Measurements from ENCODE around the gene CRHR2.

Gene CRHR2

GRCh38 chr7:30699706-30700495 is 17.6 kb upstream of the CRHR2 start:
- TF ChIP-seq TCF12 (IDR thresholded peaks at IDR 0.05; ENCODE audit: low read depth) (no peak), USF1 (IDR thresholded peaks at IDR 0.05) (no peak), EGR1 (IDR thresholded peaks at IDR 0.05) (no peak)

GRCh38 chr7:30698481-30698880 is 16.2 kb upstream of the CRHR2 start:
- TF ChIP-seq TAF1 (IDR thresholded peaks at IDR 0.05; ENCODE audit: low read depth) (no peak), TCF12 (IDR thresholded peaks at IDR 0.05; ENCODE audit: low read depth) (no peak), EP300 (IDR thresholded peaks at IDR 0.05; ENCODE audit: borderline replicate concordance) (no peak), TEAD4 (IDR thresholded peaks at IDR 0.05) (no peak), REST (IDR thresholded peaks at IDR 0.05; ENCODE audit: low read depth) (no peak), NFIC (IDR thresholded peaks at IDR 0.05) (no peak), MAX (IDR thresholded peaks at IDR 0.05) (no peak), CEBPB (IDR thresholded peaks at IDR 0.05) (no peak), RAD21 (IDR thresholded peaks at IDR 0.05; ENCODE audit: low read depth) (no peak), CREB1 (IDR thresholded peaks at IDR 0.05; ENCODE audit: low read depth) (no peak), ZBTB7A (IDR thresholded peaks at IDR 0.05; ENCODE audit: low read depth) (no peak), FOXM1 (IDR thresholded peaks at IDR 0.05; ENCODE audit: borderline replicate concordance, low read depth) (no peak), YY1 (IDR thresholded peaks at IDR 0.05; ENCODE audit: low read depth) (no peak), USF1 (IDR thresholded peaks at IDR 0.05) (no peak), EGR1 (IDR thresholded peaks at IDR 0.05) (no peak)

GRCh38 chr7:30697719-30698460 is 15.6 kb upstream of the CRHR2 start:
- TF ChIP-seq EP300 (IDR thresholded peaks at IDR 0.05; ENCODE audit: borderline replicate concordance) = no peak
- TF ChIP-seq NFIC (IDR thresholded peaks at IDR 0.05) = no peak
- TF ChIP-seq EGR1 (IDR thresholded peaks at IDR 0.05) = no peak
- no peak for TF ChIP-seq ZBTB7A (IDR thresholded peaks at IDR 0.05; ENCODE audit: low read depth)
- TF ChIP-seq TCF12 (IDR thresholded peaks at IDR 0.05; ENCODE audit: low read depth) = no peak
- TF ChIP-seq REST (IDR thresholded peaks at IDR 0.05; ENCODE audit: low read depth) = no peak
- no peak for TF ChIP-seq MAX (IDR thresholded peaks at IDR 0.05)
- no peak for TF ChIP-seq FOXM1 (IDR thresholded peaks at IDR 0.05; ENCODE audit: borderline replicate concordance, low read depth)
- no peak for TF ChIP-seq CEBPB (IDR thresholded peaks at IDR 0.05)
- no peak for TF ChIP-seq USF1 (IDR thresholded peaks at IDR 0.05)
- TF ChIP-seq TAF1 (IDR thresholded peaks at IDR 0.05; ENCODE audit: low read depth) = no peak
- no peak for TF ChIP-seq CREB1 (IDR thresholded peaks at IDR 0.05; ENCODE audit: low read depth)
- no peak for TF ChIP-seq TEAD4 (IDR thresholded peaks at IDR 0.05)

- no peak for TF ChIP-seq TEAD4 (IDR thresholded peaks at IDR 0.05)
- no peak for TF ChIP-seq EGR1 (IDR thresholded peaks at IDR 0.05)
- TF ChIP-seq ZBTB7A (IDR thresholded peaks at IDR 0.05; ENCODE audit: low read depth) = no peak
- TF ChIP-seq TAF1 (IDR thresholded peaks at IDR 0.05; ENCODE audit: low read depth) = no peak
- TF ChIP-seq USF1 (IDR thresholded peaks at IDR 0.05) = no peak
- TF ChIP-seq EP300 (IDR thresholded peaks at IDR 0.05; ENCODE audit: borderline replicate concordance) = no peak
- TF ChIP-seq RAD21 (IDR thresholded peaks at IDR 0.05; ENCODE audit: low read depth) = no peak
- TF ChIP-seq NFIC (IDR thresholded peaks at IDR 0.05) = no peak
- no peak for TF ChIP-seq FOXM1 (IDR thresholded peaks at IDR 0.05; ENCODE audit: borderline replicate concordance, low read depth)
- no peak for TF ChIP-seq MAX (IDR thresholded peaks at IDR 0.05)
- no peak for TF ChIP-seq YY1 (IDR thresholded peaks at IDR 0.05; ENCODE audit: low read depth)
- no peak for TF ChIP-seq CEBPB (IDR thresholded peaks at IDR 0.05)
- no peak for TF ChIP-seq TCF12 (IDR thresholded peaks at IDR 0.05; ENCODE audit: low read depth)
- TF ChIP-seq REST (IDR thresholded peaks at IDR 0.05; ENCODE audit: low read depth) = no peak
- no peak for TF ChIP-seq CREB1 (IDR thresholded peaks at IDR 0.05; ENCODE audit: low read depth)
Measured at GRCh38 chr7:30694774-30695721, 12.8 kb upstream of the CRHR2 start.
